ENCODE data around the gene RIN3.

The RIN3 gene

DNA sequence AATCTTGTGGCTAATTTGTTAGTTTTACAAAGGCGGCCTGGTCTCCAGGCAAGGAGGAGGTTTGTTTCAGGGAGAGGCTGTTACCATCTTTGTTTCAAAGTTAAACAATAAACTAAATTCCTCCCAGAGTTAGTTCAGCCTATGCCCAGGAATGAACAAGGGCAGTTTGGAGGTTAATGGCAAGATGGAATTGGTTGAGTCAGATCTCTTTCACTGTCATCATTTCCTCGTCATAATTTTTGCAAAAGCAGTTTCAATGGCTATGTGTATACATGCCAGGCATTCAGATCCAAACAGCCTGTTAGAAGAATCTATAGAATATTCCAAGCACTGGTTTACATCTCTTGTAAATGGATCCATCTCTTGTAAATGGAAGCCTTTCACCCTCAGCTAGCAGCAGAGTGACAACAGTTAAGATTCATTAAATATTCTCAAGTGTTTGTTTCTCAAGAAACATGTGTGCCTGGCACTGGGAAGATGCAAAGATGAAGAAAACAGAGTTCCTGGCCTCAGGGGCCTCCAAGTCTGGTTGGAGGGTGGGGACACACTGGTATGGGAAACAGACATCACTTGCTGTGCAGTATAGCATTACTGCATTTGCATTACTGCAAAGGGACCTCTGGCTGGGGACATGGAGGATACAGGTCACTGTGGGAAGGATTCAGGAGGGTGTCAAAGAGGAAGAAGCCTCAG lies 65.8 kb downstream of the RIN3 start:
- DNase-seq: no peak

DNA sequence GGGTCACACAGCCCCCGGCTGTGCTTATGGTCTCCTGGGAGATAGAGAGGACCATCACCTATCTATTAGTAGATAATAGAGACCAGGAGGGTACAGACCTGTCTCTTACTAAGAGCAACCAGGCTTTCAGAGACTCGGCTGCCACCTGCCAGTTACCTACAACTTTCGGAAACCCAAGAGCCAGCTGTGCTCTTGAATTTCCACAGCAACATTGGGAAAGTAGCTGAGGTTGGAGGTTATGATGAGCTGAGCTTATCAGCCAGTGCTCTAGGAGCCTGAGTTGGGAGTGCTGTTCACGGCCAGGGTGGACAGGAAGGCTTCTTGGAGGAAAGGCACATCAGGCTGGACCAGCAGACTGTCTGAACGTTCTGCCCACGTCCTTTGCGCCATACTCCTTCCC lies 67.6 kb downstream of the RIN3 start:
- DNase-seq: no peak

DNA sequence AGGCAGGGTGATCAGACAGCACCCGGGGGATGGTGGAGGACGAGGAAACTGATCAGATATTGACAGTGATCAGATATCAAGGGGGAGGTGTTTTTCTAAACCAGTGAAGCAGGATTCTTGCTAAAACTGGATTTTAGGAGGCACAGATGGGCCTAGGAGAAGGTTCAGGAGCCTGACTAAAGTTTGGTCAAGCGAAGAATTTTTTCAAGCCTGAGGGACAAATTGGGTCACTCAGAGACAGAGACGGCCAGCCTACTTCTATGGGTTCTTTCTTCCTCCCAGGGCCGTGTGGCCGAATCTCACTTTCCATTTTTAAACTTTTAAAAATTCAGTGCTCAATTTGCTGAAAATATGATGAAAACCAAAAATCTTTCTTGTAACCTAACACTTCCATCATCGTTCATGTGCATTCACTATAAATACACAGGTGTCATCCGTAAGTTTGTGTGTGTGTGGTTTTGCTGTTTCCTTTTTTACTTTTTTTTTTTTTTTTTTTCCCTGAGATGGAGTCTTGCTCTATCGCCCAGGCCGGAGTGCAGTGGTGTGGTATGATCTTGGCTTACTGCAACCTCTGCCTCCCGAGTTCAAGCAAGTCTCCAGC lies 68.5 kb downstream of the RIN3 start:
- DNase-seq: no peak

DNA sequence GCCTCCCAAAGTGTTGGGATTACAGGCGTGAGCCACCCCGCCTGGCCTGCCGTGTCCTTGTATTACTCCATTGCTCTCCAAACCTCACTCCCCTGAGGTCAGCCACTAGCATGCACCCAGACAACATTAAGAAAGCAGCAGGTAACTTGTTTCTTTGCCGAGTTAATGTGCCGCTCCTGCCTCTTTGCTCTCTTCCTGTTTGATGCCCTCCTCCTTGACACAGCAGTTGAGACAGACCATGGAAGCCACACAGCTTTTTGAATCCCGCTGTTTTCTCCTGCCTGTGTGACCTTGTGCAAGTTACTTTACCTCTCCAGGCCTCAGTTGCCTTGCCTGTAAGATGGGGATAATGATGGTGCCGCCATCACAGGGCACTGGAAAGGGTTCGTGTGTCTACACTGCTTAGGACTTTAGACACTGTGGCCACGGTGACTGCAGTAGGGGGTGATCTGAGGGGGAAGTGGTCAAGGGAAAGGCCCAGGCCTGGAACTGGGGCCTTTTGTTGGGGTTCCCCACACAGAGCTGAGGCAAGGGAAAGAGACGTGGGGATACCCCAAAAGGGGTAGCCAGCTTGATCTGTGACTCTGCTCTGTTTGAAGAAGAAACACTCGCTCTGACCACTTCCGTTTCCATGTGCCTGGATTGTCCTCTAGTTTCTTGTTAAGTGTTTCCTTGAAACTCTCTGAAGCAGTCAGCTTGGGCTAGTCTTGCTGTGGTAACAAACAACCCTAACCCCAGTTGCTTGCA lies 69.3 kb downstream of the RIN3 start:
- no peak for DNase-seq

DNA sequence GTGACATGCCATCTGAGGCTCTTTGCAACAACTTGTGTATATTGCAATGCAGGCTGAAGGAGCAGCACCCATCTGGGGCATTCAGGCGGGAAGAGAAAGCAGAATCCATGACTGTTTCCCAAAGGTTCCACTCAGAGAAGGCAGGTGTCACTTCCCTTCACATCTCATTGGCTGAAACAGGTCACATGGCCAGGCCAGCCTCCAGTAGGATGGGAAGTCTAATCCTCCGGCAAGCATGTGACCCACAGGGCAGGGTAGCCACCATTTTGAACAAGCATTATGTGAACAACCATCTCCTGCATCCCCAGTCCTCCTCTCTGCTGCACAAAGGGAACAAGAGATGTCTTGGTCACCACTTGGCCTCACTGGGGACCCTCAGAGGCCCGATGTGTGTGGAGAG lies 70.6 kb downstream of the RIN3 start:
- no peak for DNase-seq

GRCh38 chr14:92584816-92585215 lies 71.2 kb downstream of the RIN3 start:
- DNase-seq: no peak

DNA sequence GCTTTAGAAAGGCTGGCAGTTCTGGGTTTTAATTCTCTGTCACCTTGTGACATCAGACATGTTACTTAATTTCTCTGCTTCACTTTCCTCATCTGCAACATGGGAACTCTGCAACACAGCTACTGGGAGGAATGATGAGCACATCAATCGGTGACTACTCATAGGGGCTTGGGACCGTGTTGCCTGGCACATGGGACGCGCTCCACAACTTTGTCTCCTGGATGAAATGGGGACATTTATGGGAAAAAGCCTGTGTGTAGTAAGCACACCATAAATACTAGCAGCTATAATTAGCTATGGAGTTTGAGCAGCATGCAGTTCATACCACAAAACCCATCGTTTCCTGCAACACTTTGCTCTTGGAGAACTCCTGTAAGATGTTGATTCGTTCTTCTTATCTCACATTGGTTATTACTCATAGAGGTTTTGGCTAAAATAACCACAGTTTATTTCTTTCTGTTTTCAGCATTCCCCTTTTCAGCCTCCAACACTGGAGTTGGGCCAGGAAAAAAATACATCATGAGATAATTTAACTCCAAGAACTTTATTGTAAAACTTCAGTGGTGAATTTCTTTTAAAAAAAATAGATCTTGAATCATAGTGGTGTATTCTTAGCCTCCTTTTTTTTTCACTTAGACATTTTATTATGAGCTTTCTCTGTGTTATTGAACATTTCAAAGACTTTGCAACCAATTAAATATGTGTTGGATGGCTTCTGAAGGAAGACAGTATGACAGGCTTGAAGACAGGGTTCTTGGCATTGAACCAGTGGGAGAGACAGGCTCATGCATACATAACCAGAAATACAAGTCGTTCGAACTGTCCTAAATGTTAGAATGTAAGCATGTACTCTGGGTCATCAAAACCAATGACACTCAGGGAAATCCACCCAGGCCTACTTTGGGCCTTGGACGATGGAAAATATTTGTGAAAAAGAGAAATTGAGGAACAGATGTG lies 72.7 kb downstream of the RIN3 start:
- no peak for DNase-seq

DNA sequence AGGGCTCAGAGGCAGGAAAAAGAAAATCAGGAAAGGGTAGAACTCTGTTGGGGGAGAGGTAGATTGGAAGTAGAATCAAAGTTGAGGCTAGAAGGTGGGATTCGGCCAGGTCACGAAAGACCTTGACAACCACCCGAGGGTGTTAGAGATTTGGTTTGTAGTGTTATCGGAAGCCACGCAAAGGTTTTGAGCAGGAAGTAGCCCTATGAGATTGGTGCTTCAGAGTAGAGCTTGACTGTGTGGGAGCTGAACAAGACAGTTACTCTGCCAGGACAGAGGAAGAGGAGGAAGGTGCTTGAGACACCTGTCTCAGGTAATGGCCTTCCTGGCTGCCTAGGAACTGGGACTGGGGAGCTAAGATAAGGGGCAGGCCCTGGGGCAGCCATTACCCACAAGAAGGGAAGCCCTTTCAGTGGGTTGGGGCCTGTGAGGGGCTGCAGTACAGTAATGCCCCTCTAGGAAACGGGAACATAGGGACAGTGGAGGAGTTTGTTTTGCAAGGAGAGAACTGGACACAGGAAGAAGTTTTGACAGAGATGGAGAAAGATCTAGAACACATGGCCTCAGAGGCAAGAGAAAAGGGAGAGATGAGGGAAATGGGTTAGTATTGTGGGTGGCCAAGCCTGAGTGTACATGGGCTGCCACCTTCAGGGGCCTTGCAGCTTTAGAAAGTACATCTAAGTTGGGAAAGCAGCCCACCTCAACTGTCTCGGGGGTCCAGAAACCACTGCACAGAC lies 73.5 kb downstream of the RIN3 start:
- DNase-seq: no peak

DNA sequence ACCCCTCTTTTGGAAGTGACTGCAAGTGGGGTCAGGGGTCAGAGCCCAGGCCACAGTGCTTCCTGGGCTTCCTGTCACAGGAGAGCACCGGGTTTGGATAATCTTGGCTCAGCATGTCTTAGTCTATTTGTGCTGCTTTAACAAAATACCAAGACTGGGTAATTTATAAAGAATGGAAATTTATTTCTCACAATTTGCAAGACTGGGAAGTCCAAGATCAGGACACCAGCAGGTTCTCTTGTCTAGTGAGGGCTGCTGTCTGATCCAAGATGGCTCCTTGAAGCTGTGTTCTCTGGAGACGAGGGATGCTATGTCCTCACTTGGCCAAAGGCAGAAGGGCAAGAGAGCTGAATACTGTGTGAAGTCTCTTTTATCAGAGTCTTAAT lies 74.1 kb downstream of the RIN3 start:
- DNase-seq: no peak

- no peak for DNase-seq
Observed at GRCh38 chr14:92589213-92589852, 75.8 kb downstream of the RIN3 start.

DNA sequence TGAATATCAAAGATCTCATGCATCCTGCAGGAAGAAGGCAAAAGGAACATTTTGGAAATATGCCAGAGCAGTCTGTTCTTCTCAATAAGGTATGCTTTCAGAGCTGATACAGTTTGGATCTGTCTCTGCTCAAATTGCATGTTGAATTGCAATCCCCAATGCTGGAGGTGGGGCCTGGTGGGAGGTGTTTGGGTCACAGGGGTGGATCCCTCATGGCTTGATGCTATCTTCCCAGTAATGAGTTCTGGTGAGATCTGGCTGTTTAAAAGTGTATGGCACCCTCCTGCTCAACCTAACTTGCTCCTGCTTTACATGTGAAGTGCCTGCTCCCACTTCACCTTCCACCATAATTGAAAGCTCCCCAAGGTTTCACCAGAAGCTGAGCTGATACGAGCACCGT lies 76.6 kb downstream of the RIN3 start:
- no peak for DNase-seq

DNA sequence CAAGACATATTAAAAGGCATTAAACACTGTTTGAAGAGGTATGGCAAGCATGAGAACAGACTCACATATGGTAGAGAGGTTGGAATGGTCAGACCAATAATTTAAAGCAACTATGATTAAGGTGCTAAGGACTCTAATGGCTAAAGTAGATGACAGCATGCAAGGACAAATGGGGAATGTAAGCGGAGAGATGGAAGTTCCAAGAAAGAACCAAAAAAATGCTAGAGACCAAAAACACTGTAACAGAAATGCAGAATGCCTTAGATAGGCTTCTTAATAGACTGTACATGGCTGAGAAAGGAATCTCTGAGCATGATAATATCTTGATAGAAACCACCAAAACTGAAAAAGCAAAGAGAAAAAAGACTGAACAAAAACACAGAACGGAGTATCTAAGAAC lies 77.4 kb downstream of the RIN3 start:
- DNase-seq: no peak

- no peak for DNase-seq
Observed at GRCh38 chr14:92591346-92591745, 77.8 kb downstream of the RIN3 start.

DNA sequence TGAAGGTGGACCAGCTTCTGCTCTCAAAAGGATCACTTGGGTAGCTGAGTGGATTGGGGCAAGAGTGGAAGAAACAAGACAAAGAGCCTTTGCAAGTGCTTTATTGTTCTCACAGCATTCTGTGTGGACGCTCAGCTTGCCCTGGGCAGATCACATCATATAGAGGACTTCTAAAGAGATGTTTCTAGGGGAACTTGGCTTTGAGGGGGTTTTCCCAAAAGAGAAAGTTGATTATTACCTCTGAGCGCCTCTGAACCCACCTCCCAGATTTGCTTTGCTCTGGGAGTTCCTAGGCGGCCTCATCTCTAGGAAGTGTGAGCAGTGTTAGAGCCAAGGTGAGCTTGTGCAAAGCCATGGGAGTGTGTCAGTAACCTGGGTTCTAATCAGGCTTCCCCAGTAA lies 81.7 kb downstream of the RIN3 start:
- no peak for DNase-seq

DNA sequence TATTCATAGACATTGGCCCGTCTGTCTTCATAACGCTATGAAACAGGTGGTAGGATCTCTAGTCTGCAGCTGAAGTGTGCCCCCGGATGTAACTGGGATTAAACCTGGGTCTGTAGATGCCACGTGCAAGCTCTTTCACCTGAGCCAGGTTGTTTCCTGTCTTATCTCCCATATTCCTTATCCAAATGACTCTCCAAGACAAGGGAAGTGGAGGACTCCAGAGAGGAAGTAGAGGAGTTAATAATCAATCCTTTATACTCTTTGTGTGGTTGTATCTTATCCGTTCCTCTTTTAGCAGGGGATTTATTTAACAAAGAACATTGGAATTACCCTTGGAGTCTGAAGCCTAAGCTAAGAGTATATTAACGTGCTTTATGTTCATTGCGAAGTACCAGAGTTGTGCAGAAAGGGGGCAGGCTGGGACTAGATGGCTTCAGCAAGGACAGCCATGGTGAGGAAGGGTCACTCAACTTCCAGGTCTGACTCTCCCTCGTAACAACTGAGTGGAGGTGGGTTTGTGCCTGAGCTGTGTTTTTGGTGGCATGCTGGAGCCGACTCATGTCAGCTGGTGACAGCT lies 82.8 kb downstream of the RIN3 start:
- DNase-seq: no peak

GRCh38 chr14:92597906-92598905 lies 84.6 kb downstream of the RIN3 start:
- no peak for DNase-seq

GRCh38 chr14:92599811-92600210 lies 86.2 kb downstream of the RIN3 start:
- DNase-seq: no peak

- no peak for DNase-seq
Observed at GRCh38 chr14:92600318-92601053, 86.9 kb downstream of the RIN3 start.

DNA sequence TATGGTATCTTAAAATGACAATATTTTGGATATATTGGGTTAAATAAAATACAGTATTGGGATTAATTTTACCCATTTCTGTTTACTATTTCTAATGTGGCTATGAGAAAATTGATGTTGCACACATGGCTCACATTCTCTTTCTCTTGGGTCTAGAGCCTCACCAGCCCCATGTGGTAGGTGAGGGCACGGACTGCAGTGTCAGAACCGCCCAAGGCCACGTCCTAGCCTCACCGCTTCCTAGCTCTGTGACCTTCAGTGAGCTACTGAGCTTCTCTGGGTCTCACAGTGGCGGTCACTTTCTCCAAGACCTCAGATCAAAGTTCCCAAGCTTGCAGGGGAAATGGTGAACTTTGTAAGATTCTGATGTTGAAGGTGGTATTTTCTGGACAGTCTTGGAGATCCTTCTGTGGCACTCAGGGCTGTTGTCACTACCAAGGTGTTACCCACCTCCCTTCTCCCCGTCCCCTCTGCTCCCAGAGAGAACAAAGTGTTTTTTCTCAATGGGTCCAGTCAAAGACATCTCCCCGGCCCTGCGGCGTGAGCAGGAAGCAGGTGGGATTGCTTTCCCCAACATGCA lies 87.6 kb downstream of the RIN3 start:
- DNase-seq: no peak

All from midbrain (tissue), 1 donor.